Measurements from ENCODE around the gene FLOT2.

The FLOT2 gene

GRCh38 chr17:28887871-28888471, 9.6 kb downstream of the FLOT2 start:
- Histone ChIP-seq H3F3A (ENCODE audit: insufficient read depth, low read length) (peaks cover 6% of the 10 kb centered on the region; the same call in 1 of the 2 replicates), H3K9me2 (replicated peaks; ENCODE audit: insufficient read depth, low read length) (no peaks in the 10 kb centered on the region), H3K36me3 (replicated peaks; ENCODE audit: insufficient read depth, low read length) (no peaks in the 10 kb centered on the region), H3K27me3 (replicated peaks; ENCODE audit: insufficient read depth, low read length) (no peaks in the 10 kb centered on the region), H3K9me3 (replicated peaks; ENCODE audit: insufficient read depth, low read length) (no peaks in the 10 kb centered on the region), H3K4me2 (ENCODE audit: low read depth, low read length) (no peak overlapping the region), H3K79me2 (ENCODE audit: low read length) (peaks cover 24% of the 10 kb centered on the region), H3K27ac (ENCODE audit: low read length) (no peak overlapping the region), H4K20me1 (ENCODE audit: insufficient read depth, low read length) (no peaks in the 10 kb centered on the region), H3K9ac (ENCODE audit: low read length) (no peak overlapping the region), H3K4me1 (ENCODE audit: low read length) (peaks cover 10% of the 10 kb centered on the region), H2AFZ (ENCODE audit: low read length) (no peak overlapping the region), H3K4me3 (ENCODE audit: low read length) (no peak overlapping the region)
- no peak for DNase-seq
- no peak for TF ChIP-seq EZH2phosphoT487 (IDR thresholded peaks at IDR 0.05; ENCODE audit: low read length)

DNA sequence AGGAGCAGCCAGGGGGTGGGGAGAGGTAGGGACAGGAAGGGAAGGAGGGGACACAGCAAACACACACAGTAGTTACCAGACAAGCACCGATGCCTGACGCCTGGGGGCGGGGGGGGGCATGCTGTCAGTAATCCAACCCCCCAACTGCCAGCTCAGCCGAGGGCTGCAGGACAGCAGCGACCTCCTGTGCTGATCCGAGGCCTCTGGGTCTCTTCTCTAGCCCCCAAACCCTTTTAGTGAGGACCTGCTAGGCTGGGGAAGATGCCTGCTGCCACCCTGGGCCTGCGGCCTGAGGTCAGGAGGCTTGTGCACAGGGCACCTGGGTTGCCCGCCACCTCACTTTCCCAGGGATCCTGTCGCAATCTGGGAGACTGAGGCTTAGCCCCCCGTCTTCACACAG, 11.6 kb downstream of the FLOT2 start:
- H3K27me3 ChIP-seq (replicated peaks; ENCODE audit: insufficient read depth, low read length) = no peaks in the 10 kb centered on the region
- no peak overlapping the region for H2AFZ ChIP-seq (ENCODE audit: low read length)
- H3F3A ChIP-seq (ENCODE audit: insufficient read depth, low read length) = no peaks in the 10 kb centered on the region
- H3K4me1 ChIP-seq (ENCODE audit: low read length) = no peaks in the 10 kb centered on the region
- no peak overlapping the region for H3K27ac ChIP-seq (ENCODE audit: low read length)
- TF ChIP-seq CTCF (IDR thresholded peaks at IDR 0.05; ENCODE audit: low read length) (no peak), EZH2 (optimal IDR thresholded peaks at IDR 0.05; ENCODE audit: low read depth, low read length) (no peak), EZH2phosphoT487 (IDR thresholded peaks at IDR 0.05; ENCODE audit: low read length) (no peak)
- H4K20me1 ChIP-seq (ENCODE audit: insufficient read depth, low read length) = no peaks in the 10 kb centered on the region
- peaks cover 4% of the 10 kb centered on the region for H3K79me2 ChIP-seq (ENCODE audit: low read length)
- no peak overlapping the region for H3K4me2 ChIP-seq (ENCODE audit: low read depth, low read length)
- DNase-seq = no peak
- no peaks in the 10 kb centered on the region for H3K9me2 ChIP-seq (replicated peaks; ENCODE audit: insufficient read depth, low read length)
- no peak overlapping the region for H3K9ac ChIP-seq (ENCODE audit: low read length)
- no peaks in the 10 kb centered on the region for H3K36me3 ChIP-seq (replicated peaks; ENCODE audit: insufficient read depth, low read length)
- no peak overlapping the region for H3K4me3 ChIP-seq (ENCODE audit: low read length)
- H3K9me3 ChIP-seq (replicated peaks; ENCODE audit: insufficient read depth, low read length) = no peaks in the 10 kb centered on the region

DNA sequence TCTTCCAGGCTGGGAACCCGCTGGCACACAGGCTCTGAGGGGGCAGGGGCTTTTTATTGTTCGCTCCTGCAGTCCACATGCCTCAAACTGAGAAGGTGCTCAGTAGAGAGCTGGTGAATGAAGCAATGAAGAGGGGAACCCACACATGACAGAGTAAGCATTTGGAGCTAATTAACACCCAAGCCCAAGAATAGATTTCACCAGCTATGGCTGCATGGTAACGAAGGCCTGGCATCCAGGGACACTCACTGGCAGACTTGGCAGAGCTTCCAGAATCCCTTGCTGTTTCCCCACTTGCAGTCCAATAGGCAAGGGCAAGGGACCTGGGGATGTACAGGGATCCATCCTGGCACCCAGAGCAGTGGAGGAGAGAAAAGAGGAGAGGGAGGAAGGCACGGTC, 12.2 kb downstream of the FLOT2 start:
- Histone ChIP-seq H3K9me3 (replicated peaks; ENCODE audit: insufficient read depth, low read length) (no peaks in the 10 kb centered on the region), H3K4me2 (ENCODE audit: low read depth, low read length) (no peak overlapping the region), H2AFZ (ENCODE audit: low read length) (no peak overlapping the region), H3K36me3 (replicated peaks; ENCODE audit: insufficient read depth, low read length) (no peaks in the 10 kb centered on the region), H3K4me3 (ENCODE audit: low read length) (no peak overlapping the region), H3F3A (ENCODE audit: insufficient read depth, low read length) (no peaks in the 10 kb centered on the region), H3K9ac (ENCODE audit: low read length) (no peak overlapping the region), H3K4me1 (ENCODE audit: low read length) (no peaks in the 10 kb centered on the region), H3K9me2 (replicated peaks; ENCODE audit: insufficient read depth, low read length) (no peaks in the 10 kb centered on the region), H3K79me2 (ENCODE audit: low read length) (peaks cover 3% of the 10 kb centered on the region; the same call in 1 of the 2 replicates), H3K27ac (ENCODE audit: low read length) (no peak overlapping the region), H4K20me1 (ENCODE audit: insufficient read depth, low read length) (no peaks in the 10 kb centered on the region), H3K27me3 (replicated peaks; ENCODE audit: insufficient read depth, low read length) (no peaks in the 10 kb centered on the region)
- TF ChIP-seq EZH2 (optimal IDR thresholded peaks at IDR 0.05; ENCODE audit: low read depth, low read length) = no peak
- no peak for DNase-seq

- Histone ChIP-seq H3K27me3 (replicated peaks; ENCODE audit: insufficient read depth, low read length) (no peaks in the 10 kb centered on the region), H4K20me1 (ENCODE audit: insufficient read depth, low read length) (no peaks in the 10 kb centered on the region), H3F3A (ENCODE audit: insufficient read depth, low read length) (no peaks in the 10 kb centered on the region), H3K4me3 (ENCODE audit: low read length) (no peak overlapping the region), H3K9me3 (replicated peaks; ENCODE audit: insufficient read depth, low read length) (no peaks in the 10 kb centered on the region), H2AFZ (ENCODE audit: low read length) (no peak overlapping the region), H3K36me3 (replicated peaks; ENCODE audit: insufficient read depth, low read length) (no peaks in the 10 kb centered on the region), H3K9ac (ENCODE audit: low read length) (no peak overlapping the region), H3K27ac (ENCODE audit: low read length) (no peak overlapping the region), H3K9me2 (replicated peaks; ENCODE audit: insufficient read depth, low read length) (no peaks in the 10 kb centered on the region), H3K4me2 (ENCODE audit: low read depth, low read length) (no peak overlapping the region), H3K79me2 (ENCODE audit: low read length) (no peaks in the 10 kb centered on the region), H3K4me1 (ENCODE audit: low read length) (no peaks in the 10 kb centered on the region)
- no peak for TF ChIP-seq EZH2 (optimal IDR thresholded peaks at IDR 0.05; ENCODE audit: low read depth, low read length)
- TF ChIP-seq EZH2phosphoT487 (IDR thresholded peaks at IDR 0.05; ENCODE audit: low read length) = no peak
- TF ChIP-seq CTCF (IDR thresholded peaks at IDR 0.05; ENCODE audit: low read length) = no peak
- DNase-seq = no peak
Observed at GRCh38 chr17:28883967-28884702, 13.4 kb downstream of the FLOT2 start.
